NB4 (cell line): ENCODE results near the gene PRSS37.

Experiments
- DNase-seq: peaks from one replicate; pipeline ENCODE4 v3.0.0; 2010; ENCODE audit warnings: low read depth
- H3K4me3 ChIP-seq: one replicate; pipeline ENCODE4 v1.5.1; 2011; ENCODE audit warnings: mild to moderate bottlenecking, low read depth, low read length, moderate library complexity
- MYC ChIP-seq: IDR thresholded peaks from 2 replicates; pipeline ENCODE4 v1.6.1; 2011; ENCODE audit warnings: low read depth, low read length
- POLR2A ChIP-seq: IDR thresholded peaks from 2 replicates; pipeline ENCODE4 v1.6.1; 2011; ENCODE audit warnings: mild to moderate bottlenecking; ENCODE audit not compliant: insufficient read length; ENCODE audit errors: extremely low read depth
- TF ChIP-seq, protein P1 (sequence below): IDR thresholded peaks from 2 replicates; pipeline ENCODE4 v1.6.1; 2011; ENCODE audit warnings: low read depth, low read length
- TF ChIP-seq, protein P2 (sequence below): IDR thresholded peaks from one replicate; pipeline ENCODE4 v1.5.1; 2012; ENCODE audit warnings: low read depth, low read length

PRSS37 gene

DNA sequence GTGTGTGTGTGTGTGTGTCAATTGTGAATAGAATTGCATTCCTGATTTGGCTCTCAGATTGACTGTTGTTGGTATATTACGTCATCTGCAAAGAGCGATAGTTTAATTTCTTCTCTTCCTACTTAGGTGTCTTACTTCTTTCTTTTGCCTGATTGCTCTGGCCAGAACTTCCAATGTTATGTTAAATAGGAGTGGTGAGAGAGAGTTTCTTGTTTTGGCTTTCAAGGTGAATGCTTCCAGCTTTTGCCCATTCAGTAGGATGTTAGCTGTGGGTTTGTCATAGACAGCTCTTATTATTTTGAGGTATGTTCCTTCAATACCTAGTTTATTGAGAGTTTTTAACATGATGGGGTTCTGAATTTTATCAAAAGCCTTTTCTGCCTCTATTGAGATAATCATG is 34.2 kb upstream of the PRSS37 start:
- no peak for DNase-seq
- no peak overlapping the region for H3K4me3 ChIP-seq
- TF ChIP-seq, protein P1, sequence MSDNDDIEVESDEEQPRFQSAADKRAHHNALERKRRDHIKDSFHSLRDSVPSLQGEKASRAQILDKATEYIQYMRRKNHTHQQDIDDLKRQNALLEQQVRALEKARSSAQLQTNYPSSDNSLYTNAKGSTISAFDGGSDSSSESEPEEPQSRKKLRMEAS, result no peak
- TF ChIP-seq POLR2A (no peak), MYC (no peak)
- TF ChIP-seq, protein P2, sequence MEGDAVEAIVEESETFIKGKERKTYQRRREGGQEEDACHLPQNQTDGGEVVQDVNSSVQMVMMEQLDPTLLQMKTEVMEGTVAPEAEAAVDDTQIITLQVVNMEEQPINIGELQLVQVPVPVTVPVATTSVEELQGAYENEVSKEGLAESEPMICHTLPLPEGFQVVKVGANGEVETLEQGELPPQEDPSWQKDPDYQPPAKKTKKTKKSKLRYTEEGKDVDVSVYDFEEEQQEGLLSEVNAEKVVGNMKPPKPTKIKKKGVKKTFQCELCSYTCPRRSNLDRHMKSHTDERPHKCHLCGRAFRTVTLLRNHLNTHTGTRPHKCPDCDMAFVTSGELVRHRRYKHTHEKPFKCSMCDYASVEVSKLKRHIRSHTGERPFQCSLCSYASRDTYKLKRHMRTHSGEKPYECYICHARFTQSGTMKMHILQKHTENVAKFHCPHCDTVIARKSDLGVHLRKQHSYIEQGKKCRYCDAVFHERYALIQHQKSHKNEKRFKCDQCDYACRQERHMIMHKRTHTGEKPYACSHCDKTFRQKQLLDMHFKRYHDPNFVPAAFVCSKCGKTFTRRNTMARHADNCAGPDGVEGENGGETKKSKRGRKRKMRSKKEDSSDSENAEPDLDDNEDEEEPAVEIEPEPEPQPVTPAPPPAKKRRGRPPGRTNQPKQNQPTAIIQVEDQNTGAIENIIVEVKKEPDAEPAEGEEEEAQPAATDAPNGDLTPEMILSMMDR, result no peak

- peak; percentile 74 for DNase-seq
- H3K4me3 ChIP-seq, result no peak overlapping the region
- TF ChIP-seq, protein P2, result no peak
- TF ChIP-seq MYC, result no peak
- TF ChIP-seq POLR2A, result no peak
- TF ChIP-seq, protein P1, result no peak
Observed at GRCh38 chr7:141874787-141875186, 33.5 kb upstream of the PRSS37 start.

DNA sequence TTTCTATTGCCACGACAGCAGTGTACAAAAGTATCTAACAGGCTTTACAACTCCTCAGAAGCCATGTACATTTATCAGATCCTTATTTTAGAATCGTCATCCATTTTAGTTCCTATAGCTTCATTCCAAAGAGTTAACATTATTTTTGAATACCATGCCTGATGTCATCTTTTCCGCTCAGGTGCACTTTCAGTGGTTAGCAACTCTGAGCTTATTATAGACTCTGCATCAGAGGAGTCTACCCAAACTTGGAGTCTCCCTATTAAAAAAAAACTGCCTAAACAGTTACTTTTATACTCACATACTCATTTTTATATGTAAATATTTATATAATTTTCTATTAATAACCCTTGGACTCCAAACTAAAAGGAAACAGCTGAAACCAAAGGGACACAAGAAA is 31.6 kb upstream of the PRSS37 start:
- DNase-seq, result no peak
- TF ChIP-seq, protein P2, result no peak
- TF ChIP-seq, protein P1, result no peak
- H3K4me3 ChIP-seq, result no peak overlapping the region

DNA sequence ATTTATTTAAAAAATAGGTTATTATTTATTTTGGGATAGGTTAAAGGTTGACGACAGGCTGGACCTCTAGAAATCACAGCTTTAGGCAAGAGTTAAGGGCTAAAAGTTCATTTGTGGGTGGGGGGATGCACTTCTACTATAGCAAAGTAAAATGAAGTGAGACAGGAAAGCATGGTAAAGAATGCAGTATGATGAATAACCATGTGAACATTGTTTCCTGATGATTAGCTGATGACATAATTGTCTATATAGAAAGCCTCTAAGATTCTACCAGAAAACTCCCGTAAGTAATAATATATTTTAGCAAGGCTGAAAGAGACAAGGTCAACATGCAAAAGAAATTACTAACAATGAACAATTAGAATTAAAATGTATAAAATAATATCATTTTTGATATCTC is 25.7 kb upstream of the PRSS37 start:
- DNase-seq, result no peak
- H3K4me3 ChIP-seq, result no peak overlapping the region
- TF ChIP-seq, protein P1, result no peak

DNA sequence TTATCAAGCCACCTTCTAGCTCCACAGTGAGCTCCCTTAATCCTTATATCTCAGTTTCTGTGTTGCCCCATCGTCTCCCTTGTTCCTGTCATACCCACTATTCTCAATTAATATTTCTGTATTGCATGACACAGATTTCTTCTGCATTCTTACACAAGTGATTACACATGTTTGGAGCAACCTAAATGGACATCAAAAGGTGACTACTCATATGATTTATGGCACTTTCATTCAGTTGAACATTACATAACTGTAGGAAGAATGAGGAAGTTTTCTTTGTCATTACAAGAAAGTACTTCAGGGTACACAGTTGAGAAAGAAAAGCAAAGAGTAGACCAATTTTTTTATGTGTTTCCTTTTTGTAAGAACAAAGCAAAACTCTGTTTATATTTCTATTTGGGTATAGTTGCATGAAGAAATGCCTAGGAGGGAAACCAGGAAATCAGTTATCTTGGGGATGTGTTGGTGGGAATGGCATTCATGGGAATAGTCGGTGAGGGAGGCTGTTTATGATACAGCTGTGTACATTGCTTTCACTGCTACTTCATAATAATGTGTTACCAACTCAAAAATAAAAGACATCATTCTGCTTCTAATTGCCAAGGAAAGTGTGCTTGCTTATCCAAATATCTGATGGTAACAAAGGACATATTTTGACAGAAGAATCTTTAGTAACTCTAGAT is 23.6 kb upstream of the PRSS37 start:
- no peak overlapping the region for H3K4me3 ChIP-seq
- DNase-seq, result peak; percentile 63
- TF ChIP-seq POLR2A (no peak), MYC (peak; percentile 42)
- TF ChIP-seq, protein P1, result peak; percentile 30; the same call in 1 of the 2 replicates
- TF ChIP-seq, protein P2, result no peak

DNA sequence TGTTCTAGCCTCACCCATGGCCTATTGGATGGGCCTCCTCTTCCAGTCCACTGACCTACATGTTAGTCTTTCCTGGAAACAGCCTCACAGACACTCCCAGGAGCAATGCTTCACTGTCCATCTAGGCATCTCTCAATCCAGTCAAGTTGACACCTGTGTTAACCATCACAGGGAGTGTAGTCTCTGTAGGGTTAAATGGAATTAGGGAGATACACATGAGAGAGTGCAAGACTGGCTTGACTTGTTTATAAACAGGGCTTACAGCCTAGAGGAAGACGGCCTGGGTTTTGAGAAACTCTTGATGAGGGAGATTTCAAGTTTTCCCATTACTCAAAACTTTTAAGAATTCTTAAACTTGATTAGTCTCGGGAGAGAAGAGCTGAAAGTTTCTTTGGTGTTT is 18.9 kb upstream of the PRSS37 start:
- DNase-seq, result no peak
- no peak overlapping the region for H3K4me3 ChIP-seq
- TF ChIP-seq, protein P2, result no peak
- TF ChIP-seq POLR2A (no peak), MYC (no peak)
- TF ChIP-seq, protein P1, result no peak
